Gastroesophageal sphincter (tissue), 4 donors: Measurements from ENCODE around the gene ARRB1. TPM values are rescaled to one million over a fixed set of nuclear protein-coding genes. Genes with fewer than 3 reads are reported as not detected.

ENCODE experiments used
- ATAC-seq: fragments of 150-250 bp; one replicate; pipeline ENCODE4 v1.9.1; 2016; ENCODE audit warnings: mild to moderate bottlenecking, moderate library complexity
- H3K27ac ChIP-seq, 4 donors: fragments of 200-600 bp; sonication (generic) in 3 of 4; 1 replicate in 3 of 4; 2 replicates in 1 of 4; pipeline ENCODE4 v1.5.1; 2016 to 2019
- H3K27me3 ChIP-seq: fragments of 200-600 bp; sonication (generic); one replicate; pipeline ENCODE4 v1.5.1; 2019
- H3K36me3 ChIP-seq, 2 donors: fragments of 200-600 bp; sonication (generic); one replicate each; pipeline ENCODE4 v1.5.1; 2019; ENCODE audit warnings: control low read depth in 1 of 2
- H3K4me1 ChIP-seq, 3 donors: fragments of 200-600 bp; sonication (generic); 1 replicate in 2 of 3; 2 replicates in 1 of 3; pipeline ENCODE4 v1.5.1; 2016 to 2019; ENCODE audit warnings: control low read depth in 2 of 3
- H3K4me3 ChIP-seq, 2 donors: fragments of 200-600 bp; sonication (generic); one replicate each; pipeline ENCODE4 v1.5.1; 2019; ENCODE audit warnings: mild to moderate bottlenecking in 1 of 2, moderate library complexity in 1 of 2
- H3K9me3 ChIP-seq, 3 donors: fragments of 200-600 bp; sonication (generic); one replicate each; pipeline ENCODE4 v1.5.1; 2017 to 2019; ENCODE audit warnings: control low read depth in 2 of 3
- EP300 ChIP-seq: sonication (generic); formaldehyde crosslinking; IDR thresholded peaks from one replicate; pipeline ENCODE4 v1.6.1; 2017; ENCODE audit warnings: antibody characterized with exemption, mild to moderate bottlenecking
- POLR2A ChIP-seq, 2 donors: fragments of 450-650 bp; IDR thresholded peaks; one replicate each; pipeline ENCODE4 v1.6.1; 2017; ENCODE audit warnings: antibody characterized with exemption in 2 of 2, mild to moderate bottlenecking in 2 of 2, moderate library complexity in 1 of 2
- POLR2AphosphoS5 ChIP-seq: sonication (generic); formaldehyde crosslinking; IDR thresholded peaks from one replicate; pipeline ENCODE4 v1.6.1; 2017; ENCODE audit warnings: antibody characterized with exemption
- WGBS, 2 donors: methylation state at CpG; one replicate each; pipeline ENCODE4 v1.1.5; 2018; ENCODE audit warnings: low coverage in 1 of 2; 5-methylcytosine and 5-hydroxymethylcytosine counted together
- total RNA-seq, 4 donors: library from RNA; depleted of rRNA; stranded (reverse); fragments of >200 nt; gene quantifications; one replicate each; pipeline ENCODE4 v1.1.0, GENCODE V29; 2016
- TF ChIP-seq, protein P1 (sequence below), 4 experiments: fragments of 200-600 bp in 2 of 4; fragments of 450-650 bp in 2 of 4; sonication (generic) in 1 of 4; IDR thresholded peaks; one replicate each; pipeline ENCODE4 v1.5.1; 2017 to 2019; ENCODE audit warnings: antibody characterized with exemption in 4 of 4, mild to moderate bottlenecking in 2 of 4, moderate library complexity in 2 of 4

The ARRB1 gene
- total RNA-seq, 4 donors from 2014 or later, result 72.3 to 120 (median 93.0) TPM

DNA sequence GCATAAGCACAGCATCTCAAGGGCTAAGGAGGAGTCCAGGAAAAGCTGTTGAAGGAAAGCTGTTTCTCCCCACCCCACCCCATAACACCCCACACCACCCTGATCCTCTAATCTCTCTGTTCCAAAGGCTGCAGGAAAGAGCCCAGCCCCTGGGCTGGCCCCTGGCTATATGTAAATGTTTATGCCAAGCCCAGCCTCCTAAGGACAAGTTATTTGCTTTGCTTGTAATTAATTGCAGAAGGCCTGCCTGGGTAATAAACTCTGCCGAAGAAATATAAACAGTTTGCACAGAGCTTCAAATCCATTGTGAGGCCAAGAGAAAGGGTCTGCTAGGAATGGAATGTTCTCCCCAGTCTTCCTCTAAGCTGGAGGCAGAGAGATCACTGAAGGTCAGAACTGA lies 21.2 kb downstream of the ARRB1 start:
- TF ChIP-seq POLR2AphosphoS5, result peak; percentile 74
- no peak for TF ChIP-seq POLR2A (IDR thresholded peaks at IDR 0.05)
- TF ChIP-seq, protein P1, sequence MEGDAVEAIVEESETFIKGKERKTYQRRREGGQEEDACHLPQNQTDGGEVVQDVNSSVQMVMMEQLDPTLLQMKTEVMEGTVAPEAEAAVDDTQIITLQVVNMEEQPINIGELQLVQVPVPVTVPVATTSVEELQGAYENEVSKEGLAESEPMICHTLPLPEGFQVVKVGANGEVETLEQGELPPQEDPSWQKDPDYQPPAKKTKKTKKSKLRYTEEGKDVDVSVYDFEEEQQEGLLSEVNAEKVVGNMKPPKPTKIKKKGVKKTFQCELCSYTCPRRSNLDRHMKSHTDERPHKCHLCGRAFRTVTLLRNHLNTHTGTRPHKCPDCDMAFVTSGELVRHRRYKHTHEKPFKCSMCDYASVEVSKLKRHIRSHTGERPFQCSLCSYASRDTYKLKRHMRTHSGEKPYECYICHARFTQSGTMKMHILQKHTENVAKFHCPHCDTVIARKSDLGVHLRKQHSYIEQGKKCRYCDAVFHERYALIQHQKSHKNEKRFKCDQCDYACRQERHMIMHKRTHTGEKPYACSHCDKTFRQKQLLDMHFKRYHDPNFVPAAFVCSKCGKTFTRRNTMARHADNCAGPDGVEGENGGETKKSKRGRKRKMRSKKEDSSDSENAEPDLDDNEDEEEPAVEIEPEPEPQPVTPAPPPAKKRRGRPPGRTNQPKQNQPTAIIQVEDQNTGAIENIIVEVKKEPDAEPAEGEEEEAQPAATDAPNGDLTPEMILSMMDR (IDR thresholded peaks at IDR 0.05), result no peak
- TF ChIP-seq EP300, result no peak
- ATAC-seq, result no peak
- H3K4me1 ChIP-seq, result peaks cover 11 to 100% (median 58%) of the 10 kb centered on the region in 3 donors
- H3K36me3 ChIP-seq, result no peaks in the 10 kb centered on the region
- 0% methylated on average over 1 of the region's 1 CpG; no CpG with 5 or more reads in 1 of the 2 donors for WGBS, 2 donors
- no peaks in the 10 kb centered on the region for H3K27me3 ChIP-seq
- H3K27ac ChIP-seq, result peak overlapping the region; percentile 19 to 98 (median 88)
- no peak overlapping the region for H3K4me3 ChIP-seq
- no peaks in the 10 kb centered on the region for H3K9me3 ChIP-seq

DNA sequence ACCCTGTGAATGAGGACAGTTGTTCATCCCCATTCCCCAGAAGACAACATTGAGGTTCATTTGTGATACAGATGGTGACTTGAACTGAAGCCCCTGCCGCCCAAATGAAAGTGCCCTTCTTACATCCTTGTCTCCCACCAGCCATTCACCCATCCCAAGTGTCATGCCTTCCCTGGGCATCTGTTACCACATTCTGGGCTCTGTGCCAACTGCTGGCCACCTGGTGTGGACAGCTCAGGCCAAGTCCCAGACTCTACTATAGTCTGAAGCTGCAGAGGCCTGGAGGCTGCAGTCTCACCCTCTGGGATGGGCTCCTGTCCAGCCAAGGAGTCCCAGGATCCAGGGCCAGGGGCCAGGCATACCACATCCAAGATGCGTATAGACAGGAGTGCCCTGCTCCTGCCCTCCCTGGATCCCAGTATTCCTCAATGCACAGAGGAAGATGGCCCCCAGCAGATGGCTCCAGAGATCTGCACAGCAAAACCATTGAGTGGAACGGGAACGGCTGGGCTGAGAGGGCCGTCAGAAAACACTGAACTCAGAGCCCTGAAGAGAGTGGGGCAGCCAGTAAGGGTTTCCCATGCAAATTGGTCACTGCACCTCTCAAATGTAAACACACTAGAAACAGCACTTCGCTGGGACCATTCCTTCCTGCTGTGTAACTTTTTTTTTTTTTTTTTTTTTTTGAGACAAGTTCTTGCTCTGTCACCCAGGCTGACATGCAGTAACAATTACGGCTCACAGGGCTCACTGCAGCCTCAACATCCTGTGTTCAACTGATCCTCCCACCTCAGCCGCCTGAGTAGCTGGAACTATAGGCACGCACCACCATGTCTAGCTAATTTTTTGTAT lies 22.8 kb downstream of the ARRB1 start:
- no peak for TF ChIP-seq EP300
- TF ChIP-seq, protein P1 (IDR thresholded peaks at IDR 0.05), result peak in 3 of 4 experiments; percentile 73 to 85 (median 74)
- no peak for TF ChIP-seq POLR2A (IDR thresholded peaks at IDR 0.05)
- TF ChIP-seq POLR2AphosphoS5, result peak; percentile 67
- peak; percentile 77 for ATAC-seq
- WGBS, 2 donors, result 19 to 31% methylated on average over 2 of the region's 9 CpGs
- H3K27me3 ChIP-seq, result no peaks in the 10 kb centered on the region
- peak overlapping the region; percentile 60 to 98 (median 88) for H3K27ac ChIP-seq
- peaks cover 5 to 100% (median 51%) of the 10 kb centered on the region in 3 donors for H3K4me1 ChIP-seq
- no peaks in the 10 kb centered on the region for H3K9me3 ChIP-seq
- H3K4me3 ChIP-seq, result no peak overlapping the region
- H3K36me3 ChIP-seq, result peaks cover 0 to 14% of the 10 kb centered on the region in 2 donors

DNA sequence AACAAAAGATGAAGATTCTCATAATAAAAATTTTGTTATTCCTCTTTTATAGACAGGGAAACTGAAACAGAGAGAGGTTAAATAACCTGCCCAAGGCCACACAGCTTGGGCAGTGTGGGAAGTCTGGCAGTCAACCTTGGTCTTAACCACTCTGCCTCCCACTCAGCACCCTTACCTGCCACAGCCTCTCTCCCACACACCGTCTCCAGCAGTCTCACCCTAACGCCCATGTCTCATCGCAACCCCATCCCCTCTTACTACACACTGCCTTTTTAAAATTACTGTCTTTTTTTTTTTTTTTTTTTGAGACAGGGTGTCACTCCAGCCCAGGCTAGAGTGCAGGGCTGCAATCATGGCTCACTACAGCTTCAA lies 25.0 kb downstream of the ARRB1 start:
- TF ChIP-seq POLR2A (IDR thresholded peaks at IDR 0.05) (no peak), POLR2AphosphoS5 (no peak), EP300 (no peak)
- TF ChIP-seq, protein P1 (IDR thresholded peaks at IDR 0.05), result no peak
- peak overlapping the region in 3 of 4 donors; percentile 90 to 98 (median 96) for H3K27ac ChIP-seq
- H3K9me3 ChIP-seq, result no peaks in the 10 kb centered on the region
- peaks cover 0 to 23% of the 10 kb centered on the region in 2 donors for H3K36me3 ChIP-seq
- WGBS, 2 donors, result 40 to 65% methylated on average over 3 of the region's 3 CpGs
- H3K4me1 ChIP-seq, result peaks cover 5 to 99% (median 43%) of the 10 kb centered on the region in 3 donors
- H3K4me3 ChIP-seq, result no peak overlapping the region
- ATAC-seq, result no peak
- H3K27me3 ChIP-seq, result no peaks in the 10 kb centered on the region

DNA sequence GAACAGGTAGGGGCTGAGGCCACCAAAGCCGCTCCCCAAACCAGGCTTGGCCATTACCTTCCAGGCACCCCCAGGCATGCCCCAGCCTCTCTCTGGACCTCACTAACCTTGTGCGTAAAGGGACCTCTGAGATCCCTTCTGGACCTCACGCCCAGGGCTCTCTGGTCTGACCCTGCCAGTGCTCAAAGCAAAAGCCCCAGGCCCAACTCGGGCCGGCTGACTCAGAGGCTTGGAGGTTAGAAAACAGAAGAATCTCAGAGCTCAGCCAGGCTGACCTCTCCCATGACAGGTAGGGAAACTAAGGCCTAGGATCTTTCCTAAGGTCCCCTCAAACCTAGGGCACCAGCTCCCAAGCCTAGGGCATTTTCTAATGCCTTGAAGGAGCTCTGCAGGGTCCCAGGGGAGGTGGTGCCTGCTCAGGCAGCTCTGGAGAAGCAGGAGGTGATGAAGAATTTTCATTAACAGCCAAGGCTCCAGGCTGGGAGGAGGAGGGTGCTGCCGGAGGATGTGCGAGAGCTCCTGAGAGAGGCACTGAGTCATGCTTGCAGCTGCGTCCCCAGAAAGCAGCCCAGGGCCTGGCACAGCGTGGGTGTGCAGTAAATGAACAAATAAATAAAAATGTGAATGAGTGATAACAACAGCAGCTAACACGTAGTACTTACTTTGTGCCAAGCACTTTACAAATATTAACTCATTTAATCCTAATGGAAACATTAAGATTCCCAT lies 25.6 kb downstream of the ARRB1 start:
- WGBS, 2 donors, result 20 to 21% methylated on average over 6 to 7 of the region's 10 CpGs
- Histone ChIP-seq H3K4me3 (no peak overlapping the region), H3K4me1 (peaks cover 5 to 99% (median 43%) of the 10 kb centered on the region in 3 donors), H3K27me3 (no peaks in the 10 kb centered on the region), H3K27ac (peak overlapping the region; percentile 21 to 98 (median 93)), H3K36me3 (peaks cover 0 to 23% of the 10 kb centered on the region in 2 donors), H3K9me3 (no peaks in the 10 kb centered on the region)
- ATAC-seq, result peak; percentile 88
- no peak for TF ChIP-seq POLR2A (IDR thresholded peaks at IDR 0.05)
- TF ChIP-seq POLR2AphosphoS5, result peak; percentile 84
- TF ChIP-seq, protein P1 (IDR thresholded peaks at IDR 0.05), result no peak
- TF ChIP-seq EP300, result no peak
